ENCODE results near the gene CTPS2.

Gene CTPS2

GRCh38 chrX:16687514-16687913 is 25.0 kb downstream of the CTPS2 start:
- no peak overlapping the region for H3K27ac ChIP-seq (ENCODE audit: low read depth, low read length, severe bottlenecking)
- no peaks in the 10 kb centered on the region for H3K9me3 ChIP-seq (ENCODE audit: control insufficient read depth, low read length)
- H3K4me1 ChIP-seq (ENCODE audit: control insufficient read depth, insufficient read depth, low read length, poor library complexity, severe bottlenecking), result no peaks in the 10 kb centered on the region
- peaks cover 29% of the 10 kb centered on the region for H3K36me3 ChIP-seq (ENCODE audit: control insufficient read depth, insufficient read depth, low read length)
- H3K4me3 ChIP-seq (ENCODE audit: extremely low read depth, insufficient read depth, low read length, poor library complexity, severe bottlenecking), result no peak overlapping the region
- no CpG with 5 or more reads among the region's 3 CpGs for WGBS, 2 experiments (ENCODE audit: insufficient coverage in 2 of 2)

DNA sequence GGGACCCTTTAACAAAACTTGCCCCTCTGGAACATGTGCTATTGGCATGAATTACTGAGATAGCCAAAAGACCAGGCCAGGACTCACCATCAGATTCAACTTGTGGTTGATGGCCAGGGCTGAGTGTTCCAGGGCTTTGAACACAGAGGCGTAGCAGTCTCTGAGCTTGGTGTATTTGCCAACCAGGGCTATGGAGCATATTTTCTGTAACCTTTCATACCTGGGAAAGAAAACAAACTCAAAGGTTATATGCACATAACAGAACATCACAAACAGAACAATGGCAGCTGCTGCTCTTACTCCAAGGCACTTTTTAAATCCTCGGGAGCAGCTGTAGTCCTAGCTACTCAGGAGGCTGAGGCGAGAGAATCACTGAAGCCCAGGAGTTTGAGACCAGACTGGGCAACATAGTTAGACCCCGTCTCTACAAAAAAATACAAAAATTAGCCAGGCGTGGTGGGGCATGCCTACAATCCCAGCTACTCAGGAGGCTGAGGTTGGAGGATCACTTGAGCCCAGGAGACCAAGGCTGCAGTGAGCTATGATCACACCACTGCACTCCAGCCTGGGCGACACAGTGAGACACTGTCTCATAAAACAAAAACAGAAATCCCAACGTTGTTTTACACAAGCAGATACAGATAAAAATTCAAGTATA is 29.3 kb downstream of the CTPS2 start:
- H3K4me3 ChIP-seq (ENCODE audit: extremely low read depth, insufficient read depth, low read length, poor library complexity, severe bottlenecking), result no peak overlapping the region
- no peak overlapping the region for H3K27ac ChIP-seq (ENCODE audit: low read depth, low read length, severe bottlenecking)
- peaks cover 32% of the 10 kb centered on the region for H3K36me3 ChIP-seq (ENCODE audit: control insufficient read depth, insufficient read depth, low read length)
- H3K4me1 ChIP-seq (ENCODE audit: control insufficient read depth, insufficient read depth, low read length, poor library complexity, severe bottlenecking), result no peaks in the 10 kb centered on the region
- whole genome bisulfite sequencing, 2 experiments (ENCODE audit: insufficient coverage in 2 of 2), result 90 to 100% methylated on average over 2 of the region's 7 CpGs
- H3K9me3 ChIP-seq (ENCODE audit: control insufficient read depth, low read length), result no peaks in the 10 kb centered on the region

DNA sequence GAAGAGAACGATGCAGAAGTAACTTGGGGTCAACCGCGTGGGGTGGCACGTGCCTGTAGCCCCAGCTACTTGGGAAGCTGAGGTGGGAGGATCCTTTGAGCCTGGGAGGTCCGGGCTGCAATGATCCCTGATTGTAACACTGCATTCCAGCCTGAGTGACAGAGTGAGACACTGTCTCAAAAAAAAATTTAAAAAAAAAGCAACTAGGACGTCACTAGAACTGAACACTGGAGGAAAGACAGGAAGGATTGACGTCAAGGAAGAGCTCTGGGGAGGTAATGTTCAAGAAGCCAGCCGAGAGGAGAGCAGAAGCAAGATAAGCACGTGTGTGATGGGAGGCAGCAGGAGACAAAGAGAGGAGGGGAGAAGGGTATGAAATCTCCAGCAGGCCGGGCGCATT is 33.8 kb downstream of the CTPS2 start:
- Histone ChIP-seq H3K4me3 (ENCODE audit: extremely low read depth, insufficient read depth, low read length, poor library complexity, severe bottlenecking) (no peak overlapping the region), H3K36me3 (ENCODE audit: control insufficient read depth, insufficient read depth, low read length) (peaks cover 38% of the 10 kb centered on the region)
- WGBS, 2 experiments (ENCODE audit: insufficient coverage in 2 of 2), result 90 to 93% methylated on average over 4 to 5 of the region's 11 CpGs

GRCh38 chrX:16671005-16671404 is 41.5 kb downstream of the CTPS2 start:
- Histone ChIP-seq H3K27ac (ENCODE audit: low read depth, low read length, severe bottlenecking) (no peak overlapping the region), H3K4me1 (ENCODE audit: control insufficient read depth, insufficient read depth, low read length, poor library complexity, severe bottlenecking) (no peaks in the 10 kb centered on the region), H3K36me3 (ENCODE audit: control insufficient read depth, insufficient read depth, low read length) (peaks cover 7% of the 10 kb centered on the region), H3K4me3 (ENCODE audit: extremely low read depth, insufficient read depth, low read length, poor library complexity, severe bottlenecking) (no peak overlapping the region), H3K9me3 (ENCODE audit: control insufficient read depth, low read length) (no peaks in the 10 kb centered on the region)

More for the DNA sequence above, 33.8 kb downstream of the CTPS2 start:
- H3K9me3 ChIP-seq (ENCODE audit: control insufficient read depth, low read length), result no peaks in the 10 kb centered on the region
- no peaks in the 10 kb centered on the region for H3K4me1 ChIP-seq (ENCODE audit: control insufficient read depth, insufficient read depth, low read length, poor library complexity, severe bottlenecking)
- no peak overlapping the region for H3K27ac ChIP-seq (ENCODE audit: low read depth, low read length, severe bottlenecking)

GRCh38 chrX:16666541-16666940 is 45.9 kb downstream of the CTPS2 start:
- H3K27ac ChIP-seq (ENCODE audit: low read depth, low read length, severe bottlenecking), result no peak overlapping the region
- no peak overlapping the region for H3K4me3 ChIP-seq (ENCODE audit: extremely low read depth, insufficient read depth, low read length, poor library complexity, severe bottlenecking)
- 80 to 100% methylated on average over 1 of the region's 4 CpGs for WGBS, 2 experiments (ENCODE audit: insufficient coverage in 2 of 2)
- no peaks in the 10 kb centered on the region for H3K9me3 ChIP-seq (ENCODE audit: control insufficient read depth, low read length)
- H3K4me1 ChIP-seq (ENCODE audit: control insufficient read depth, insufficient read depth, low read length, poor library complexity, severe bottlenecking), result no peaks in the 10 kb centered on the region
- H3K36me3 ChIP-seq (ENCODE audit: control insufficient read depth, insufficient read depth, low read length), result peaks cover 20% of the 10 kb centered on the region

DNA sequence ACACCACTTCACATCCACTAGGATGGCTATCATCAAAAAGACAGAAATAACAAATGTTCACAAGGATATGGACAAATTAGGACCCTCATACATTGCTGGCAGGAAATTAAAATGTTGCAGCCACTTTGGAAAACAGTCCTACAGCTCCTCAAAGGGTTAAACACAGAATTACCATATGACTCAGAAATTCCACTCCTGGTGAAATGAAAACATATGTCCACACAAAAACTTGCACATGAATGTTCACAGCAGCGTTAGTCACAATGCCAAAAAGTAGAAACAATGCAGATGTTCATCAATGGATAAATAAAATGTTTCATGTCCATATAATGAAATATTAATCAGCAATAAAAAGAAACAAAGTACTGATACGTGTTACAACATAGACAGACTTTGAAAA is 47.4 kb downstream of the CTPS2 start:
- no peak overlapping the region for H3K27ac ChIP-seq (ENCODE audit: low read depth, low read length, severe bottlenecking)
- no peaks in the 10 kb centered on the region for H3K4me1 ChIP-seq (ENCODE audit: control insufficient read depth, insufficient read depth, low read length, poor library complexity, severe bottlenecking)
- no peaks in the 10 kb centered on the region for H3K9me3 ChIP-seq (ENCODE audit: control insufficient read depth, low read length)
- no peak overlapping the region for H3K4me3 ChIP-seq (ENCODE audit: extremely low read depth, insufficient read depth, low read length, poor library complexity, severe bottlenecking)
- no CpG with 5 or more reads among the region's 2 CpGs for WGBS, 2 experiments (ENCODE audit: insufficient coverage in 2 of 2)
- H3K36me3 ChIP-seq (ENCODE audit: control insufficient read depth, insufficient read depth, low read length), result peaks cover 16% of the 10 kb centered on the region

- WGBS, 2 experiments (ENCODE audit: insufficient coverage in 2 of 2), result no CpG with 5 or more reads among the region's 2 CpGs
- Histone ChIP-seq H3K36me3 (ENCODE audit: control insufficient read depth, insufficient read depth, low read length) (peaks cover 16% of the 10 kb centered on the region), H3K9me3 (ENCODE audit: control insufficient read depth, low read length) (no peaks in the 10 kb centered on the region), H3K4me3 (ENCODE audit: extremely low read depth, insufficient read depth, low read length, poor library complexity, severe bottlenecking) (no peak overlapping the region), H3K27ac (ENCODE audit: low read depth, low read length, severe bottlenecking) (no peak overlapping the region), H3K4me1 (ENCODE audit: control insufficient read depth, insufficient read depth, low read length, poor library complexity, severe bottlenecking) (peaks cover 2% of the 10 kb centered on the region)
Observed at GRCh38 chrX:16664626-16665025, 47.8 kb downstream of the CTPS2 start.

GRCh38 chrX:16664074-16664473 is 48.4 kb downstream of the CTPS2 start:
- Histone ChIP-seq H3K4me3 (ENCODE audit: extremely low read depth, insufficient read depth, low read length, poor library complexity, severe bottlenecking) (no peak overlapping the region), H3K4me1 (ENCODE audit: control insufficient read depth, insufficient read depth, low read length, poor library complexity, severe bottlenecking) (peaks cover 4% of the 10 kb centered on the region), H3K27ac (ENCODE audit: low read depth, low read length, severe bottlenecking) (no peak overlapping the region), H3K9me3 (ENCODE audit: control insufficient read depth, low read length) (no peaks in the 10 kb centered on the region), H3K36me3 (ENCODE audit: control insufficient read depth, insufficient read depth, low read length) (peaks cover 16% of the 10 kb centered on the region)
- 100% methylated on average over 1 to 3 of the region's 5 CpGs for WGBS, 2 experiments (ENCODE audit: insufficient coverage in 2 of 2)

- H3K4me3 ChIP-seq (ENCODE audit: extremely low read depth, insufficient read depth, low read length, poor library complexity, severe bottlenecking), result no peak overlapping the region
- WGBS, 2 experiments (ENCODE audit: insufficient coverage in 2 of 2), result no CpG with 5 or more reads among the region's 2 CpGs
- peaks cover 17% of the 10 kb centered on the region for H3K36me3 ChIP-seq (ENCODE audit: control insufficient read depth, insufficient read depth, low read length)
- H3K4me1 ChIP-seq (ENCODE audit: control insufficient read depth, insufficient read depth, low read length, poor library complexity, severe bottlenecking), result peaks cover 4% of the 10 kb centered on the region
- no peaks in the 10 kb centered on the region for H3K9me3 ChIP-seq (ENCODE audit: control insufficient read depth, low read length)
- H3K27ac ChIP-seq (ENCODE audit: low read depth, low read length, severe bottlenecking), result no peak overlapping the region
Observed at GRCh38 chrX:16662402-16662801, 50.1 kb downstream of the CTPS2 start.

GRCh38 chrX:16661495-16661894 is 51.0 kb downstream of the CTPS2 start:
- Histone ChIP-seq H3K9me3 (ENCODE audit: control insufficient read depth, low read length) (no peaks in the 10 kb centered on the region), H3K27ac (ENCODE audit: low read depth, low read length, severe bottlenecking) (no peak overlapping the region), H3K4me1 (ENCODE audit: control insufficient read depth, insufficient read depth, low read length, poor library complexity, severe bottlenecking) (peaks cover 4% of the 10 kb centered on the region), H3K36me3 (ENCODE audit: control insufficient read depth, insufficient read depth, low read length) (peaks cover 19% of the 10 kb centered on the region), H3K4me3 (ENCODE audit: extremely low read depth, insufficient read depth, low read length, poor library complexity, severe bottlenecking) (no peak overlapping the region)
- WGBS, 2 experiments (ENCODE audit: insufficient coverage in 2 of 2), result no CpG with 5 or more reads among the region's 2 CpGs

- H3K27ac ChIP-seq (ENCODE audit: low read depth, low read length, severe bottlenecking), result no peak overlapping the region
- no peak overlapping the region for H3K4me3 ChIP-seq (ENCODE audit: extremely low read depth, insufficient read depth, low read length, poor library complexity, severe bottlenecking)
- WGBS, 2 experiments (ENCODE audit: insufficient coverage in 2 of 2), result no CpG with 5 or more reads among the region's 1 CpG
Observed at GRCh38 chrX:16659321-16659720, 53.1 kb downstream of the CTPS2 start.

More at GRCh38 chrX:16659321-16659720, 53.1 kb downstream of the CTPS2 start:
- Histone ChIP-seq H3K36me3 (ENCODE audit: control insufficient read depth, insufficient read depth, low read length) (peaks cover 10% of the 10 kb centered on the region), H3K4me1 (ENCODE audit: control insufficient read depth, insufficient read depth, low read length, poor library complexity, severe bottlenecking) (peaks cover 4% of the 10 kb centered on the region), H3K9me3 (ENCODE audit: control insufficient read depth, low read length) (no peaks in the 10 kb centered on the region)

Measured in mesodermal cell (in vitro differentiated cells).